ENCODE measurements around the gene FGF11.

DNA sequence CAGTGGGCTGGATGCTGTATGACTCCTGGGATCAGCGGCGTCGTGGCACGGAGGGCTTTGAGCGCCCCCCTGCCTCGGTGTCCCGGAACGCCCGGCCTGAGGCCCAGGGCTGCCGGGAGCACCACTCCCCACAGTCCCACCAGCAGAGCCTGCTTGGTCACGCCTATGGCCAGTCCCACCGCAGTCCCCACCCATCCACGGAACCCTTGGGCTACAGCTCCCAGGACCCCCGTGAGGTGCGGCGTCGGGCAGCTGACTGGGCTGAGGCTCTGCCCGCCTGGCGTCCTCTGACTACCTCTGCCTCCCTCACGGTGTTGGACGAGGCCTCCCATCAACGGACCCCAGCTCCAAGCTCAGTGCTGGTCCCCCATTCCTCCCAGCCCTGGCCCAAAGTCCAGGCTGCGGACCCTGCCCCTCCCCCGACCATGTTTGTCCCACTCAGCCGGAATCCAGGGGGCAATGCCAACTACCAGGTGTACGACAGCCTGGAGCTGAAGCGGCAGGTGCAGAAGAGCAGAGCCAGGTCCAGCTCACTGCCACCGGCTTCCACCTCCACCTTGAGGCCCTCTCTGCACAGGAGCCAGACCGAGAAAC, 12.3 kb upstream of the FGF11 start:
- TF ChIP-seq EZH2 (IDR thresholded peaks at IDR 0.05; ENCODE audit: low read length, missing control alignments) = no peak
- TF ChIP-seq, protein P1, sequence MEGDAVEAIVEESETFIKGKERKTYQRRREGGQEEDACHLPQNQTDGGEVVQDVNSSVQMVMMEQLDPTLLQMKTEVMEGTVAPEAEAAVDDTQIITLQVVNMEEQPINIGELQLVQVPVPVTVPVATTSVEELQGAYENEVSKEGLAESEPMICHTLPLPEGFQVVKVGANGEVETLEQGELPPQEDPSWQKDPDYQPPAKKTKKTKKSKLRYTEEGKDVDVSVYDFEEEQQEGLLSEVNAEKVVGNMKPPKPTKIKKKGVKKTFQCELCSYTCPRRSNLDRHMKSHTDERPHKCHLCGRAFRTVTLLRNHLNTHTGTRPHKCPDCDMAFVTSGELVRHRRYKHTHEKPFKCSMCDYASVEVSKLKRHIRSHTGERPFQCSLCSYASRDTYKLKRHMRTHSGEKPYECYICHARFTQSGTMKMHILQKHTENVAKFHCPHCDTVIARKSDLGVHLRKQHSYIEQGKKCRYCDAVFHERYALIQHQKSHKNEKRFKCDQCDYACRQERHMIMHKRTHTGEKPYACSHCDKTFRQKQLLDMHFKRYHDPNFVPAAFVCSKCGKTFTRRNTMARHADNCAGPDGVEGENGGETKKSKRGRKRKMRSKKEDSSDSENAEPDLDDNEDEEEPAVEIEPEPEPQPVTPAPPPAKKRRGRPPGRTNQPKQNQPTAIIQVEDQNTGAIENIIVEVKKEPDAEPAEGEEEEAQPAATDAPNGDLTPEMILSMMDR (conservative IDR thresholded peaks at IDR 0.05 in 1 of 2, IDR thresholded peaks at IDR 0.05 in 1 of 2; ENCODE audit: low read depth in 1 of 2, low read length in 2 of 2) = no peak
